A549 treated with Hydrocortisone at 1 μM for 4 hours (cell line): ENCODE results near the gene STRN3. TPM values are rescaled to one million over a fixed set of nuclear protein-coding genes. Genes with fewer than 3 reads are reported as not detected.

Experiments used
- total RNA-seq: library from RNA; stranded (reverse); fragments of 200-300 nt; extraction: Qiagen RNA extraction; gene quantifications from 5 replicates; pipeline ENCODE4 v1.2.3, GENCODE V29; 2022

STRN3 gene
- total RNA-seq, result 12.1 to 20.5 TPM (median 15.5 TPM) in 5 replicates

DNA sequence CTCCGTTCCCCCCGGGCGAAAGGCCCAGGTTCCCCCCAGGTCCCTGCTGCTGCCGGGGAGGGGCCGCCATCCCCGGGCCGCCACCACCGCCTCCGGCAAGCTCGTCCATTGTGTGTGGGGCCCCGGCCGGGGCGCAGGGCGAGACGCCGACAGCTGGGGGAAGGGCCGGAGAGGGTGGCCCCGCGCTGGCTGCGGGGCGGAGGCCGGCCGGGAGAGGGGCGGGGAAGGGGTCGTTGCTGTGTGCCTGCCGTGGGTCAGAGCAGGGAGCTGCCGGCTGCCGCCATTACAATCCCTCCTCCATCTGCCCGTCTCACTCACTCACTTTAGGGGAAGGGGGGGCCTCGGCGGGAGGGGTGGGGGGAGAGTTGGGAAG is at the start of gene STRN3:
STRN3 (minus strand) TSS at position 303 of the 373 bp plus-strand sequence; CDS start at position 109, 194 bp downstream.

DNA sequence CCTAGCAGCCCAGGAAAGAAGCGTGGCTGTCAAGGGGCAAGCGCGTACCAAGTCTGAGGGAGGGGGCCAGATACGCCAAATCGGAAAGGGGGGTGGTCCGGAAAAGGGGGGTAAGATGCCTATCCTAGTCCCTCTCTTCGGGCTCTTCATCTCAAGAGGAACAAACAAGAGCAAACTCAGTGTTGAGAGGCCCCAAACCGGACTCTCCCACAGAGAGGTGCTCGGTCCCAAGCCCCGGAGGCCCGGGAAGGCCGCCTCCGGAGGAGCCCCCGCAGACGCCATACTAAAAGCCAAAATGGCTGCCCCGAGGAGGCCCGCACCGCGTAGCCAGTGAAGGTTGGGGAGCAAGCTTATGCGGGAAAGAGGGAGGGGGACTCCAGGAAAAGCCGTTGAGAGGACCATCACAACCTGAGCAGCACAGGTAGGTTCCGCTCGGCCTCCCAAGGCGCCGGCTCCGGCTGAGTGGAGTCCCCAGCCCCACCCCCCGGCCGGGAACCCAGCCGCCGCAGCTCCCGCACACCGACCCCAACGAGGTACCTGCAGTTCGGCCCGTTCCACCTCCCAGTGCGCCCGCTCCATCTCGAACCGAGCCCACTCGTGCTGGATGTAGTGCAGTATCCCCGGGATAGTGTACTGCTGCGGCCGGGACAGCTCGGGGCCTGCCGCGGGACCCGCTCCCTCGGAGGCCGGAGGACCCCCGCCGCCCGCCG is 657 bp downstream of the STRN3 start, which contains the start of gene AP4S1:
AP4S1 (plus strand) TSS at position 283 of the 710 bp plus-strand sequence. CDS start 40,548 bp downstream, outside the sequence.

DNA sequence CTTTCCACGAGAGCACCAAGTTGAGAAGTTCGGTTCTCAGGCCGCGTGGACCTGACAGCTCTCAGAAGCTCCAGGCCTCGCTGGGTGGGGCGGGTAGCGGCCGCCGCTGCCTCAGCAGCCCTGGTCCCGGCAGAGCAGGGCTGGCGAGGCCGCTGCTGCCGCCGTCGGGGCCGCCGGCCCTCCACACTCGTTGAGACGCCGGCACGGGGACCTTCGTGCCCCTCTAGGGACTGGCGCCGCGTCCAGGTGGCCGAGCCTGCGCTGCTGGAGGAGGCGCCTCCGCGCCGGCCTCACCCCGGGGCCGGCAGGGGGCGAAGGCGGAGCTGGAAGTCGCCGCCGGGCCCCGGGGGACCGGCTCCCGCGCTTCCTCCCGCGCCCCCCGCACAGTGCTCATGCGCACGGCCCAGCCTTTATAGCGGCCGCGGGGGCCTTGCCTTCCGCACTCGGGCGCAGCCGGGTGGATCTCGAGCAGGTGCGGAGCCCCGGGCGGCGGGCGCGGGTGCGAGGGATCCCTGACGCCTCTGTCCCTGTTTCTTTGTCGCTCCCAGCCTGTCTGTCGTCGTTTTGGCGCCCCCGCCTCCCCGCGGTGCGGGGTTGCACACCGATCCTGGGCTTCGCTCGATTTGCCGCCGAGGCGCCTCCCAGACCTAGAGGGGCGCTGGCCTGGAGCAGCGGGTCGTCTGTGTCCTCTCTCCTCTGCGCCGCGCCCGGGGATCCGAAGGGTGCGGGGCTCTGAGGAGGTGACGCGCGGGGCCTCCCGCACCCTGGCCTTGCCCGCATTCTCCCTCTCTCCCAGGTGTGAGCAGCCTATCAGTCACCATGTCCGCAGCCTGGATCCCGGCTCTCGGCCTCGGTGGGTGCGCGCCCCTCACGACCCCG is 151.8 kb downstream of the STRN3 start, which contains the start of gene COCH:
COCH (plus strand) TSS at position 440 of the 879 bp plus-strand sequence; CDS start at position 820, 380 bp downstream.

Other genes starting within 250 kb of the STRN3 start
- 21.3 to 28.0 TPM (median 25.2 TPM) in 5 replicates for gene COCH, start 151.8 kb downstream of the STRN3 start, total RNA-seq
- gene AP4S1, start 730 bp downstream of the STRN3 start, total RNA-seq, result 8.4 to 13.5 TPM (median 9.8 TPM) in 5 replicates
- 55.0 to 88.4 TPM (median 62.2 TPM) in 5 replicates for gene HECTD1, start 181.4 kb upstream of the STRN3 start, total RNA-seq